ENCODE measurements around the gene PIGP.
"Not testable (repeated sequence)": the region's sequence is repeated elsewhere in the genome, so short reads cannot be mapped to it uniquely, and the experiment has no call there.

PIGP gene

DNA sequence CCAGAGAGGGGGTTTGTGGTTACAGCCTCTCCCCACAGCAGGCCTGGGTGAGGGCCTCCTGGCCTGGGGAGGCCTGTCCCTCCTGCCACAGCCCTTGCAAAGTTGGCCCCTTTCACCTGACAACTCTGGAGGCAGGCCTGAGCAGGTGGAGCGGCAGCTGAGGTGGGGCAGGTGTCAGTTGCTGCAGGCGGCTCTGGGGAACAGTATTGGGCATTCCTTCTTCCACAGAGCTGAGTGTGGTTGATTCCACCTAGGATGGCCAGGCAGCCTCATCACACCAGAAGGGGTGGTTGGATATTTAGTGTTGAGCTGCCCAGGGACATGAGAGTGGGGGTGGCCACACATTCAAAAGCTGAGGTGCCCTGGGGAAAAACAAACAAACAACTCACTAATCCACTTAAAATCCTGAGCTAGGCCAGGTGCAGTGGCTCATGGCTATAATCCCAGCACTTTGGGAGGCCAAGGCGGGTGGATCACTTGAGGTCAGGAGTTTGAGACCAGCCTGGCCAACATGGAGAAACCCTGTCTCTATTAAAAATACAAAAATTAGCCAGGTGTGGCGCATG lies 31.1 kb downstream of the PIGP start:
- DNase-seq = no peak

- no peak for DNase-seq
Observed at GRCh38 chr21:37040212-37040611, 32.7 kb downstream of the PIGP start.

GRCh38 chr21:37039411-37040075 lies 33.3 kb downstream of the PIGP start:
- DNase-seq = no peak

DNA sequence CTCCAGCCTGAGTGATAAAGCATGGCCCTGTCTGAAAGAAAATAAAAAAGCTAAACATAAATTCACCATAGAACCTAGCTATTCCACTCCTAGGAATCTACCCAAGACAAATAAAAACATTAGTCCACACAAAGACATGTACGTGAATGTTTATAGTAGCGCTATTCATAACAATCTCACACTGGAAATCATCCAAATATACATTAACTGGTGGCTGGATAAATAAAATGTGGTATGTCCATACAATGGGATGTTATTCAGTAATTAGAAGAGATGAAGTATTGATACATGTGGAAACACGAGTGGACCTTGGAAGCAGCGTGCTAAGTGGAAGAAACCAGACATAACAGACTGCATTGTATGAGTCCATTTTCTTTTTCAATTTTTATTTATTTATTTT lies 36.7 kb downstream of the PIGP start:
- no peak for DNase-seq

GRCh38 chr21:37034394-37034793 lies 38.5 kb downstream of the PIGP start:
- DNase-seq = not testable (repeated sequence)

- no peak for DNase-seq
Observed at GRCh38 chr21:37032877-37033471, 39.9 kb downstream of the PIGP start.

- no peak for DNase-seq
Observed at GRCh38 chr21:37032293-37032692, 40.6 kb downstream of the PIGP start.

DNA sequence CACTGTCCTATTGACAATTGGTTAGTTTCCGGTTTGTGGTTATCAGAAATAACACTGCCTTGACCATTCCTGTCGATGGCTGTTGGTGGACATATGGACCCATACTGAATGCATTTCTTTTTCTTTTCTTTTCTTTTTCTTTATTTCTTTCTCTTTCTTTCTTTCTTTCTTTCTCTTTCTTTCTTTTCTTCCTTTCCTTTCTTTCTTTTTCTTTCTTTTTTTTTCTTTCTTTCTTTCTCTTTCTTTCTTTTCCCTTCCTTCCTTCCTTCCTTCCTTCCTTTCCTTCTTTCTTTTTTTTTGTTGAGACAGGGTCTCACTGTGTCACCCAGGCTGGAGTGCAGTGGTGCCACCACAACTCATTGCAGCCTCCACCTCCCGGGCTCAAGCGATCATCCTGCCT lies 42.0 kb downstream of the PIGP start:
- DNase-seq = no peak

DNA sequence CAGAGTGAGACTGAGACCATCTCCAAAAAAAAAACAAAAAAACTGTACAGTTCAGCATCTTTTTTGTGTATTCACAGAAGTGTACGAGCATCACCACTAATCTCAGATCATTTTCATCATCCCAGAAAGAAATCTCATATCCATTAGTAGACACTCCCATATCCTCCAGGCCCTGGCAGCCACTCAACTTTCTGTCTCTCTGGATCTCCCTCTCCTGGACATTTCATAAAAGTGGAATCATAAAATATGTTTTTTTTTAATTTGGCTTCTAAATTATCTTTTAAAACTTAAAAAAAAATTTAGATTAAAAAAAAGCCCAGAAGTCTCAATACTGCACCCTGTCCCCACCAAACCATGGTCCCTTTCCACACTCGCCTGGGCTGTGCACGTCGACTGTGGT lies 44.3 kb downstream of the PIGP start:
- DNase-seq = no peak

- no peak for DNase-seq
Observed at GRCh38 chr21:37026499-37026898, 46.4 kb downstream of the PIGP start.

DNA sequence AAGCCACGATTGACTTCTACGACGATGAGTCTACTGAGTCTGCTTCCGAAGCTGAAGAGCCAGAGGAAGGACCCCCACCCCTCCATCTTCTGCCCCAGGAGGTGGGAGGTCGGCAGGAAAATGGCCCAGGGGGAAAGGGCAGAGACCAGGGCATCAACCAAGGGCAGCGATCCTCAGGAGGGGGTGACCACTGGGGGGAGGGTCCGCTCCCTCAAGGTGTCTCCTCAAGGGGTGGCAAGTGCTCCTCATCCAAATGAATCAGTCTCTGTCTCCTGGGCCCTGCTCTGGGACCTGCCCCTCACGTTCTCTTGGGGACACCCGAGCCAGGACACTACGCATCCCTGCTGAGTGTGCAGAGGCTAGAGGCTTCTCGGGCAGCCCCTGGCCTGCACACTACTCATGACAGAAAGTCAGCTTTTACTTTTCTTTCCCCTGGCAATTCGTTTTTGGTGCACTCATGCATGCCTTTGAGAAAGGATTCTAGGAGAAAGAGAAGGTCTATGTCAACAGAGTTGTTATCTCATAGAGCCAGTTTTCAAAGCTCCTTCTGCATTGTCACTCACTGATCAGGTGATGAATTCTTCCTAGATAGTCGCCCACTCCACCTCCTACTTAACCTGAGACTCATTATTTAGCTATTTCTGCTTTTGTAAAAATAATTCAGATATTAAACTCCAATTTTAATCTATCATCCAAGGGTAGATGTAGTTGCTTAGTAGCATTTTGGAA lies 54.8 kb downstream of the PIGP start:
- DNase-seq = no peak
